ENCODE results near the gene ANKRD13D. TPM values are rescaled to one million over a fixed set of nuclear protein-coding genes. Genes with fewer than 3 reads are reported as not detected.

The ANKRD13D gene
- 100 and 107 TPM in 2 replicates for total RNA-seq (2014; rRNA removed; shearing (Covaris generic))

GRCh38 chr11:67289226-67289650 lies at the start of gene ANKRD13D:
Gene ANKRD13D, plus strand, starts transcription at chr11:67289303. Its CDS starts 158 bp downstream, at chr11:67289461.
- DNase-seq (ENCODE audit: low spot score), result no peak

GRCh38 chr11:67239783-67240575 lies 49.1 kb upstream of the ANKRD13D start:
- DNase-seq (ENCODE audit: low spot score), result peak; percentile 98

DNA sequence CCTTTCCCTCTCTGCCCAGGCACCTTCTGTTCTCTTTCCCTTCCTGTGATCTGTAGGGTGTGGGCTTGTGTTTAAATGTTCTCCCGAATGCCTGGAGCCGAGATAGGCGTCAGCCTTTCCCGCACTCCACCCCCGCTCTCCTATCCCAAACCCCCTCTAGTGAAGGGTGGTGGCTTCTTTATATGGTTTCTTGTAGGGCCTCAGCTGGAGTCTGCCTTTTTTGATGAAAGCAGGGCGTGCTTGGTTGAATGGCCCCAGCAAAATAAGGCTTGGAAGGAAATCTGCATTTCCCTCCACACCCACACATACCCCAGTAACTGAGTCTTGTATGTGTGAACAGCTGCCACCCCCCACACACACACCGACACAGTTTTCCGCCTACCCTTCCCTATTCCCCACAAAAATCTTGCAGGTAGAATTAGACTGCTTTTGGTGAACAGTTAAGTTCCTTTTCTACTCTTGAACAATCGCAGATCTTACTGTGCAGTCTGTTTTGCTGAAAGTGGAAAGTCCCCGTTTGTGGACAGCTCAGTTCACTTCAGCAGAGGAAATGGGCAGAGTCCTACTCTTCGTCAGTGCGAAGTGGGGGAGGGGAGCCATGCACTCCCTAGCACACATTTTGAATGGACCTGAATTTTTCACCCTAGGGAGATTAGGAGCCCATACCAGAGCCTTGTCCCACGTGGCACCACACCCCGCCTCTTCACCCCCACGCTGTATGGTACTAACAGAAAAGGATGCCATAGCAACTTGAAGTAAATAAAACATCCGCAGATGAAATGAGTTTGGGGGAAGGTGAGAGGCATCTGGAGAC lies 48.3 kb upstream of the ANKRD13D start:
- DNase-seq (ENCODE audit: low spot score), result peak; percentile 92

DNA sequence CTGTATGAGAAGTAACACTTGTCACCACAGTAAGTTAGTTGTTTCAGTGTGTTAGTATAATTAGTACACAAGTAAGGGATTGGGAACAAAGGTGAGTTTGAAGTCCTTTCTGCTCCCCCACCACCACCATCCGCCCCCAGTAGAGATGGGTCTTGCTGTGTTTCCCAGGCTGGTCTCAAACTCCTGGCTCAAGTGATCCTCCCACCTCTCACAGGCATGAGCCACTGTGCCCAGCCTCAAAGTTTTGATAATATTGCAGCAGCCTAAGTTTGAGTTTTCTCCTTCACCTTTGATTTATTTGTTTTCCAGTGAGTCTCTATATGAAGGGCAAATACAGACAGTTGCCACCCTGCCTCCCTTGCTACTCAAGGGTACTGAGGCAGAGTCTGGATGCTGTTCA lies 46.6 kb upstream of the ANKRD13D start:
- no peak for DNase-seq (ENCODE audit: low spot score)

DNA sequence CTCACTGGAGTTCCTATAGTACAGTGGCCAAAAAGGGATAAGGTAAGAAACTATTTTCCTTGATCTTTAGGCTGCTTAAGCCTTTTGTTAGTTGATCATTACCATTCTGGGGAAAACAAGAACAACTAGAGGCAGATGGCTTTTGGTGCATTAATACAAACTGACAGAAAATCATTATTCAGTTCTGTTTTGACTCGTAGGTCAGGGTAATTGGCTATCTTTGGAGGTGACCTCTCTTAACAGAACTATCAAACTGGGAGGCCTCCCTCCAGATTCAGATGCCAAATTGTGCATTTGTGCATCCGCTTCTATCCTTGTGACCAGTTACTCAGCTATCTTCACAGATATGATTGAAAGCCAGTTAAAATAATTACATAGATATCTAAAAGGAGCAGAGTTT lies 46.1 kb upstream of the ANKRD13D start:
- DNase-seq (ENCODE audit: low spot score), result no peak

- no peak for DNase-seq (ENCODE audit: low spot score)
Measured at GRCh38 chr11:67245046-67245445, 44.1 kb upstream of the ANKRD13D start.

DNA sequence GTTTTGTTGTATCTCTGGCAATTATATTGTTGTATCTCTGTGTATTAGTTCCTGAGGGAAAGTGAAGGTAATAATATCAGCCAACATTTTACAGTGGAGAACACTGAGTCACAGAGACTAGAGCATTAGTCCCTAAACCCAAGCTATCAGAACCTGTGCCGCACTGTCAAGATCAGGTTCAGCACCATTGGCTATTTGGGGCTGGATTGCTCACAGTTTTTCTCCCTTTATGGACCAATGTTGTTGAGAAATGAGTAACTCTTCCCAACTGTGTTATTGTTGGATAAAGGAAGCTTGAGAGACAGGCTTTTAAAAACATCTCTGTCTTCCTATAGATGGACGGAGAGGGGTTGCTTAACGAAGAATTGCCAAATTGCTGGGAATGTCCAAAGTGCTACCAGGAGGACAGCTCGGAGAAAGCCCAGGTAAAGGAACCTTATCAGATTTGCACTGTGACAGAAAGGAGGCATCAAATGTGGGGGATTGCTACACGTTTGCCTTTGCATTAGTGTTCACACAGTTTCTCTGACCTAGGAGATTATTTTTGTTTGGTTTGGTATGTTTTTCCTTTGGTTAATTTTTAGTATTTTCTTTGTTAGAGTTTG lies 41.1 kb upstream of the ANKRD13D start:
- DNase-seq (ENCODE audit: low spot score), result no peak

DNA sequence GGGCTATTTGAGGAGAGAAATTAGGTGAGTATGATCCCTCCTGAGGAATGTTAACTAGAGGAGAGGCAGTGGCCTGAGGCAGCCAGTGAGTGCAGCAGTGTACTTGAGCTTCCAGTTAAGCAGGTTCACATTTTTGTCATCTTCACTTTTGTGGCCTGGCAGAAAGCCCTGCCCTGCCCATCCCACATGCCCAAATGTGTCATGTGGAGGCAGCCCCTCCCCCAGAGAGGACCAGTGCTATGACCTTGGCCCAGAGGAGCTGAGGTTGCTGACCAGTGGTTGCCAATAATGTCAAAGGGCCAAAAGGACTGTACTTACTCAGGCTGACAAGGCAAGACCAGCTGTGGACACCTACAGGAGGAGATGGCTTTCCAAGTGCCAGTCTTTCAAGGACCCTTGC lies 40.5 kb upstream of the ANKRD13D start:
- DNase-seq (ENCODE audit: low spot score), result peak; percentile 49

- DNase-seq (ENCODE audit: low spot score), result no peak
Measured at GRCh38 chr11:67250059-67251043, 38.8 kb upstream of the ANKRD13D start.

GRCh38 chr11:67251841-67252240 lies 37.3 kb upstream of the ANKRD13D start:
- no peak for DNase-seq (ENCODE audit: low spot score)

- DNase-seq (ENCODE audit: low spot score), result peak; percentile 58
Measured at GRCh38 chr11:67252831-67253239, 36.3 kb upstream of the ANKRD13D start.

DNA sequence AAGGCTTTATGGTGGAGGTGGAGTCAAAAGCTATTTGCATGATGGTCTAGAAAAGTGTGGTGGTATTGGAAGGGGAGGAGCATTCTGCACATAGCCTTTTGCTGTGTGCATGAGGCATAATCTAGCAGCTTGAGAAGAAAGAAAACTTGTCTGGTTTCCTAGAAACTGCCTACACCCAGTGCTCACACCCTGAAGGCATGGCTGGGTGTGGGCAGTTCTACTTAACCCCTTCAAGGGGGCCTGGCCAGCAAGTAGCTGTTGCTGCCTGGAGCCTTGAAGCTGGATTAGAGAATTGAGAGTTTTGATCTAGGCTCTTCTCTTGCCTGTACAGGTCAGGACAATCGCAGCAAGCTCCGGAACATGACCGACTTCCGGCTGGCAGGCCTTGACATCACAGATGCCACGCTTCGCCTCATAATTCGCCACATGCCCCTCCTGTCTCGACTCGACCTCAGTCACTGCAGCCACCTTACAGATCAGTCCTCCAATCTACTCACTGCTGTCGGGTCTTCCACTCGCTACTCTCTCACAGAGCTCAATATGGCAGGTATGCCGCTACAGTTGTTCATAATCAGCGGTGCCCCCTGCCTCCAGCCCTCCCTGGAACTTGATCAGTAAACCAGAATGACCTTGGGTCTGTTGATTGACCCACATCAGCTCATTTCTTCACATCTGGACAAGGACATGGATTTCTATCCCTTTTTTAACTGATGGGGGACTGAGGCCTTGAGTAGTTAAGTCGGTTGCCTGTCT lies 35.1 kb upstream of the ANKRD13D start:
- no peak for DNase-seq (ENCODE audit: low spot score)

DNA sequence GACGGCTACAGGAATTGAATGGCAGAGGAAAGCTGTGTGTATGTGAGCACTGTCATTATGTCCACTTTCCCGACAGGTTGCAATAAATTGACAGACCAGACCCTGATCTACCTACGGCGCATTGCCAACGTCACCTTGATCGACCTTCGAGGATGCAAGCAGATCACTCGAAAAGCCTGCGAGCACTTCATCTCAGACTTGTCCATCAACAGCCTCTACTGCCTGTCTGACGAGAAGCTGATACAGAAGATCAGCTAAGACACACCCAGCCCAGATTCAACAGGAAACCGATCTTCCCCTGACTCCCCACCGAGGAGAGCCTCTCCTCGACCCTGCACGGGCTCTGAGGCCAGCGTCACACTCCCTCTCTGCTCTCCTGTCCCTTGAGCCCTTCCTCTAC lies 34.3 kb upstream of the ANKRD13D start:
- DNase-seq (ENCODE audit: low spot score), result no peak

DNA sequence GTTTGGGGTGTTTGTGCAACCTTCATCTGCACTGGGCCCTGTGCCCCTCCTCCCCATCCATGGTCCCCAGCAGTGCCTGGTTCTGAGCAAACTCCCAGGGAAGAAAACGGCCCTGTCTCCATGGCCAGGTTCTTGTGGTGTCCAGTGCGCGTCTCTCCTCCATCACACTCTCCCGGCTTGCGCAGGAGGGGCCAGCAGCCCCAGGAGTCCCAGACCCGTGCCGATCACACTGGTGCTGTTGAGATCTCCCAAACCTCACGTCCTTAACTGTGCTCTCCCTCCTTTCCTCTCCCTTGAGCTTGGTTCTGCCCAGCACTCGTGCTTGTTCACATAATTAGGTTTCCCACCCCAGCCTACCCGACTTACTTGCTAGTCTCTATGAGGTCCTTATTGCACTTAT lies 33.8 kb upstream of the ANKRD13D start:
- no peak for DNase-seq (ENCODE audit: low spot score)

GRCh38 chr11:67255864-67256263 lies 33.2 kb upstream of the ANKRD13D start:
- no peak for DNase-seq (ENCODE audit: low spot score)

GRCh38 chr11:67256477-67257135 lies 32.5 kb upstream of the ANKRD13D start:
- DNase-seq (ENCODE audit: low spot score), result no peak

DNA sequence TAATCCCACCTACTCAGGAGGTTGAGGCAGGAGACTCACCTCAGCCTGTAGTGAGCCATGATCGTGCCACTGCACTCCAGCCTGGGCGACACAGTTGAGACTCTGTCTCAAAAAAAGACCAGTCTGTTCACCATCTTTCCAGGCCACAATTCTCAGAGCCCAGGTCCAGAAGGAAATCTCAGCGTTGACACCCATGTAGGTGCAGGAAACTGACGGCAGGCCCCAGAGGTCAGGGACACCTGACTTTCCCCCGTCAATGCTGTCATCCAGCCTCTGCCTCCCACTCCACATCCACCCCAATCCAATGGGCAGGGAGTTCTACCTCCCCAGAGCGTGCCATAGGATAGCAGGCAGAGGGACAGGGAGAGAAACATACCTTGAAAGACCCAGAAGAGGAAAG lies 28.7 kb upstream of the ANKRD13D start:
- no peak for DNase-seq (ENCODE audit: low spot score)

GRCh38 chr11:67260885-67261639 lies 28.0 kb upstream of the ANKRD13D start:
- DNase-seq (ENCODE audit: low spot score), result peak; percentile 63

- DNase-seq (ENCODE audit: low spot score), result no peak
Measured at GRCh38 chr11:67261640-67261945, 27.5 kb upstream of the ANKRD13D start.
